ENCODE results near the gene COL12A1. TPM values are rescaled to one million over a fixed set of nuclear protein-coding genes. Genes with fewer than 3 reads are reported as not detected.

COL12A1 gene
- total and polyA plus RNA-seq, 2 of the 13 experiments (the other 11 are each of a cell fraction or from before 2014, with no cell fraction given) = 0.02 TPM; not detected in 1

DNA sequence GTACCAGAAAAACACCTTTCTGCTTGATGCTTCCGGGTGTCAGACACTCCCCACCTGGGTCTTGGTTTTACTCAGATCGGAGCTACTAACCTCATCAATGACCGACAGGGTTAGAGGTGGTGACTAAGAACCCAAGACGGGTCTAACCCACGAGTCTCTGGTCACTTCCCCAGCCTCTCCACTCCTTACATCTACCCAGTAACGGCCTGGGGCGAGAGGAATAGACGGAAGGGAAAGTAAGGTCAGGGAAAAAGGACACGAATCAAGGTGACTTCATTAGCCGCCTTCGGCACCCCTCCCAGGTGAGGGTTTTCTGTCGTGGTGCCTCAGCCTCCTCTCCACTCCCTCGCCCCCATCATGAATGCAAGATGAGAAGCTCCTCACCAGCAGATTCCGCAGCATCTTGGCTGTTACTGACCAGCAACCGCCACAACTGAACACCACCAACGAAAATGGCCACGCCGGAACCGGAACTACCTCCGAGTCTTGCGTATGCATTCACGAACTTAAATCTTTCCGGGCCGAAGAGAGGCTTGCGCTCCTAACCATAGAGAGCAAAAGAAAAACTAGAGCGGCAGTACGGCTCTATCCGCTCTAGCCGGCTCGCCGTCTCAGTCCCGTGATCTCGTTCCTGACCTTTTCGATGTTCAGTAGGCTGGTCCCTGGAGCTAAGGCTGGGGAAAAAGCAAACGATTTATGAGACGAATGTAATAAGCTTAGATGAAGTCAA, 37.6 kb upstream of the COL12A1 start, which contains the start of gene COX7A2 (continued):
- TF ChIP-seq, protein P1, sequence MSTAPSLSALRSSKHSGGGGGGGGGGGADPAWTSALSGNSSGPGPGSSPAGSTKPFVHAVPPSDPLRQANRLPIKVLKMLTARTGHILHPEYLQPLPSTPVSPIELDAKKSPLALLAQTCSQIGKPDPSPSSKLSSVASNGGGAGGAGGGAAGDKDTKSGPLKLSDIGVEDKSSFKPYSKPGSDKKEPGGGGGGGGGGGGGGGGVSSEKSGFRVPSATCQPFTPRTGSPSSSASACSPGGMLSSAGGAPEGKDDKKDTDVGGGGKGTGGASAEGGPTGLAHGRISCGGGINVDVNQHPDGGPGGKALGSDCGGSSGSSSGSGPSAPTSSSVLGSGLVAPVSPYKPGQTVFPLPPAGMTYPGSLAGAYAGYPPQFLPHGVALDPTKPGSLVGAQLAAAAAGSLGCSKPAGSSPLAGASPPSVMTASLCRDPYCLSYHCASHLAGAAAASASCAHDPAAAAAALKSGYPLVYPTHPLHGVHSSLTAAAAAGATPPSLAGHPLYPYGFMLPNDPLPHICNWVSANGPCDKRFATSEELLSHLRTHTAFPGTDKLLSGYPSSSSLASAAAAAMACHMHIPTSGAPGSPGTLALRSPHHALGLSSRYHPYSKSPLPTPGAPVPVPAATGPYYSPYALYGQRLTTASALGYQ (CRISPR knock-in tag; IDR thresholded peaks at IDR 0.05) = peak; percentile 69; the same call in 1 of the 2 replicates
- TF ChIP-seq HDAC6 (IDR thresholded peaks at IDR 0.05; ENCODE audit: low read depth, low read length) = no peak
- TF ChIP-seq ZBTB8A (CRISPR knock-in tag; IDR thresholded peaks at IDR 0.05; ENCODE audit: borderline replicate concordance, low read depth) = no peak
- TF ChIP-seq HDAC1 (CRISPR knock-in tag; IDR thresholded peaks at IDR 0.05) = peak; percentile 70
- TF ChIP-seq, protein P2, sequence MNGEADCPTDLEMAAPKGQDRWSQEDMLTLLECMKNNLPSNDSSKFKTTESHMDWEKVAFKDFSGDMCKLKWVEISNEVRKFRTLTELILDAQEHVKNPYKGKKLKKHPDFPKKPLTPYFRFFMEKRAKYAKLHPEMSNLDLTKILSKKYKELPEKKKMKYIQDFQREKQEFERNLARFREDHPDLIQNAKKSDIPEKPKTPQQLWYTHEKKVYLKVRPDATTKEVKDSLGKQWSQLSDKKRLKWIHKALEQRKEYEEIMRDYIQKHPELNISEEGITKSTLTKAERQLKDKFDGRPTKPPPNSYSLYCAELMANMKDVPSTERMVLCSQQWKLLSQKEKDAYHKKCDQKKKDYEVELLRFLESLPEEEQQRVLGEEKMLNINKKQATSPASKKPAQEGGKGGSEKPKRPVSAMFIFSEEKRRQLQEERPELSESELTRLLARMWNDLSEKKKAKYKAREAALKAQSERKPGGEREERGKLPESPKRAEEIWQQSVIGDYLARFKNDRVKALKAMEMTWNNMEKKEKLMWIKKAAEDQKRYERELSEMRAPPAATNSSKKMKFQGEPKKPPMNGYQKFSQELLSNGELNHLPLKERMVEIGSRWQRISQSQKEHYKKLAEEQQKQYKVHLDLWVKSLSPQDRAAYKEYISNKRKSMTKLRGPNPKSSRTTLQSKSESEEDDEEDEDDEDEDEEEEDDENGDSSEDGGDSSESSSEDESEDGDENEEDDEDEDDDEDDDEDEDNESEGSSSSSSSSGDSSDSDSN (CRISPR knock-in tag; IDR thresholded peaks at IDR 0.05) = peak; percentile 64
- no peak for TF ChIP-seq HNRNPUL1 (IDR thresholded peaks at IDR 0.05; ENCODE audit: low read depth, low read length)
- TF ChIP-seq ZNF879 (CRISPR knock-in tag; IDR thresholded peaks at IDR 0.05) = no peak
- peak; percentile 38; the same call in 1 of the 2 replicates for TF ChIP-seq ZBTB38 (CRISPR knock-in tag; IDR thresholded peaks at IDR 0.05)
- peak; percentile 82; the same call in 1 of the 2 replicates for TF ChIP-seq ZNF747 (CRISPR knock-in tag; IDR thresholded peaks at IDR 0.05; ENCODE audit: borderline replicate concordance)
- no peak for TF ChIP-seq BRCA1 (CRISPR knock-in tag; IDR thresholded peaks at IDR 0.05)
- TF ChIP-seq, protein P3, sequence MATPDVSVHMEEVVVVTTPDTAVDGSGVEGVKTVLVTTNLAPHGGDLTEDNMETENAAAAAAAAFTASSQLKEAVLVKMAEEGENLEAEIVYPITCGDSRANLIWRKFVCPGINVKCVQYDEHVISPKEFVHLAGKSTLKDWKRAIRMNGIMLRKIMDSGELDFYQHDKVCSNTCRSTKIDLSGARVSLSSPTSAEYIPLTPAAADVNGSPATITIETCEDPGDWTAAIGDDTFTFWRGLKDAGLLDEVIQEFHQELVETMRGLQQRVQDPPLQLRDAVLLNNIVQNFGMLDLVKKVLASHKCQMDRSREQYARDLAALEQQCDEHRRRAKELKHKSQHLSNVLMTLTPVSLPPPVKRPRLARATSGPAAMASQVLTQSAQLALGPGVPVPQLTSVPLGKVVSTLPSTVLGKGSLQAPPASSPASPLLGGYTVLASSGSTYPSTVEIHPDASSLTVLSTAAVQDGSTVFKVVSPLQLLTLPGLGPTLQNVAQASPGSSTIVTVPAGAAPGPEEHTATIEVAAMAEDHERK (CRISPR knock-in tag; IDR thresholded peaks at IDR 0.05; ENCODE audit: low read depth) = peak; percentile 81
- TF ChIP-seq ZNF326 (CRISPR knock-in tag; IDR thresholded peaks at IDR 0.05; ENCODE audit: borderline replicate concordance) = no peak
- 0 out of 2 replicates have a peak, but pooled peaks have one; percentile 16 for TF ChIP-seq PITX1 (CRISPR knock-in tag; IDR thresholded peaks at IDR 0.05)
- TF ChIP-seq SOX5 (CRISPR knock-in tag; IDR thresholded peaks at IDR 0.05; ENCODE audit: borderline replicate concordance) = peak; percentile 48; the same call in 1 of the 2 replicates
- TF ChIP-seq ZNF24 (IDR thresholded peaks at IDR 0.05) = peak; percentile 28; the same call in 1 of the 2 replicates
- TF ChIP-seq, protein P4, sequence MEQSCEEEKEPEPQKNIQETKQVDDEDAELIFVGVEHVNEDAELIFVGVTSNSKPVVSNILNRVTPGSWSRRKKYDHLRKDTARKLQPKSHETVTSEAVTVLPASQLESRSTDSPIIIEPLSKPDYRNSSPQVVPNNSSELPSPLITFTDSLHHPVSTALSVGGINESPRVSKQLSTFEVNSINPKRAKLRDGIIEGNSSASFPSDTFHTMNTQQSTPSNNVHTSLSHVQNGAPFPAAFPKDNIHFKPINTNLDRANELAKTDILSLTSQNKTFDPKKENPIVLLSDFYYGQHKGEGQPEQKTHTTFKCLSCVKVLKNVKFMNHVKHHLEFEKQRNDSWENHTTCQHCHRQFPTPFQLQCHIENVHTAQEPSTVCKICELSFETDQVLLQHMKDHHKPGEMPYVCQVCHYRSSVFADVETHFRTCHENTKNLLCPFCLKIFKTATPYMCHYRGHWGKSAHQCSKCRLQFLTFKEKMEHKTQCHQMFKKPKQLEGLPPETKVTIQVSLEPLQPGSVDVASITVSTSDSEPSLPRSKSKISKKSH (CRISPR knock-in tag; IDR thresholded peaks at IDR 0.05; ENCODE audit: borderline replicate concordance) = peak; percentile 66; the same call in 1 of the 2 replicates
- no peak for TF ChIP-seq SSRP1 (CRISPR knock-in tag; IDR thresholded peaks at IDR 0.05)
- TF ChIP-seq ZNF605 (CRISPR knock-in tag; IDR thresholded peaks at IDR 0.05) = peak; percentile 73; the same call in 1 of the 2 replicates
- TF ChIP-seq SCMH1 (CRISPR knock-in tag; IDR thresholded peaks at IDR 0.05; ENCODE audit: borderline replicate concordance) = no peak
- no peak for TF ChIP-seq NCOA1 (CRISPR knock-in tag; IDR thresholded peaks at IDR 0.05)
- no peak for TF ChIP-seq SRSF4 (IDR thresholded peaks at IDR 0.05; ENCODE audit: low read depth, low read length, poor library complexity, severe bottlenecking)
- peak; percentile 85 for TF ChIP-seq TAF1 (CRISPR knock-in tag; IDR thresholded peaks at IDR 0.05)
- no peak for TF ChIP-seq SP1 (IDR thresholded peaks at IDR 0.05)
- peak; percentile 53; the same call in 1 of the 2 replicates for TF ChIP-seq SP1 (CRISPR knock-in tag; IDR thresholded peaks at IDR 0.05)
